Kidney epithelial cell (primary cell): ENCODE results near the gene WDR3. TPM values are rescaled to one million over a fixed set of nuclear protein-coding genes. Genes with fewer than 3 reads are reported as not detected.

ENCODE experiments used
- DNase-seq: peaks from one replicate; pipeline ENCODE4 v3.0.0-alpha.2; 2010; ENCODE audit warnings: low read depth
- H3K27me3 ChIP-seq: 2 replicates; pipeline ENCODE4 v1.6.0; 2011; ENCODE audit warnings: low read length; ENCODE audit not compliant: control insufficient read depth, insufficient read depth
- H3K36me3 ChIP-seq: 2 replicates; pipeline ENCODE4 v1.5.1; 2011; ENCODE audit warnings: low read length; ENCODE audit not compliant: control insufficient read depth, insufficient read depth
- H3K4me3 ChIP-seq: 2 replicates; pipeline ENCODE4 v1.5.1; 2011; ENCODE audit warnings: low read depth, mild to moderate bottlenecking, control low read depth, low read length
- CTCF ChIP-seq: IDR thresholded peaks from 2 replicates; pipeline ENCODE4 v1.5.1; 2011; ENCODE audit warnings: mild to moderate bottlenecking, moderate library complexity, low read length, control low read depth, inconsistent platforms; ENCODE audit not compliant: insufficient read depth, poor library complexity, severe bottlenecking
- total RNA-seq: library from RNA; depleted of rRNA; stranded (reverse); fragments of >200 nt; gene quantifications from 2 replicates; pipeline ENCODE4 v1.2.3, GENCODE V29; 2015

The WDR3 gene
- total RNA-seq, 1 donor from 2014 or later = 28.8 TPM

GRCh38 chr1:118007391-118007790, 77.9 kb downstream of the WDR3 start:
- Histone ChIP-seq H3K4me3 (no peak overlapping the region), H3K36me3 (no peaks in the 10 kb centered on the region), H3K27me3 (no peaks in the 10 kb centered on the region)
- TF ChIP-seq CTCF = no peak
- no peak for DNase-seq

DNA sequence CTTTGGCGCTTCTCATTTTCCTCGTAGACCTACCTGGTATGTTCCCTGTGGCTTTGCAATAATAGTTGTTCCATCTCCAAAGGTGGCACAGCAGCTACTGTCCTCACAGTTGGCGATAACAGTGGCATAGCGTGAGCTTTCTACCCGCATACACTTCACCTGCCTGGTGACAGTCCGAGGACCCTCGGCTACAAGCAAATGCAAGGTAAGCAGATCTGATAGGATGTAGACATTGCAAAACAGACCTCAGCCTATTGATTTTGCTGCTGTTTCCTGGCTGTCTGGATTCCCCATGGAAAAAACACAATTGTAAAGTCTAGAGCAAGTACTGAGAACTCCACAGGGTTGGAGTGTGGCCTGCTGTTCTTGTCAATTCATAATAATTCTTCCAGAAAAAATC, 78.5 kb downstream of the WDR3 start:
- no peak for DNase-seq
- Histone ChIP-seq H3K27me3 (no peaks in the 10 kb centered on the region), H3K4me3 (no peak overlapping the region), H3K36me3 (no peaks in the 10 kb centered on the region)
- no peak for TF ChIP-seq CTCF

- Histone ChIP-seq H3K36me3 (no peaks in the 10 kb centered on the region), H3K27me3 (no peaks in the 10 kb centered on the region), H3K4me3 (no peak overlapping the region)
- TF ChIP-seq CTCF = no peak
- no peak for DNase-seq
These were observed 83.1 kb downstream of the WDR3 start for GRCh38 chr1:118012515-118013124.

DNA sequence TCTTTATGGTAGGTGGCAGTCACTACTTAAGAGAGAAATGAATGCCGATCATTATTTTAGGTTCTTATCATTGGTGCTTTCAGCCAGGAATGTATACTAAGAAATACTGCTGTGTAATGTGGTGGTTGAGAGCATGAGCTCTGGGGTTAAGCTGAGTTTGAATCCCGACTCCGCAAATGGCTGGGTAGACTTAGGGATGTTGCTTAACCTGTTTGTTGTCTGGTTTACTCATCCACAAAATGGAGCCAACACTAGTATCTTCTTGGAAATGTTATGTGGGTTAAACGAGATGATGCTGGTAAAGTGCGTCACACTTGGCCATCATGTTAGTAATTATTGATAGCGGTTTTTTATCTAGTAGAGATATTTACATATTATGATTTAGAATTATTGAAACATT, 83.8 kb downstream of the WDR3 start:
- TF ChIP-seq CTCF = no peak

GRCh38 chr1:118013938-118014337, 84.4 kb downstream of the WDR3 start:
- H3K4me3 ChIP-seq = no peak overlapping the region
- no peaks in the 10 kb centered on the region for H3K36me3 ChIP-seq
- no peak for TF ChIP-seq CTCF
- no peak for DNase-seq
- H3K27me3 ChIP-seq = no peaks in the 10 kb centered on the region

More for the DNA sequence above, 83.8 kb downstream of the WDR3 start:
- Histone ChIP-seq H3K36me3 (no peaks in the 10 kb centered on the region), H3K27me3 (no peaks in the 10 kb centered on the region), H3K4me3 (no peak overlapping the region)
- no peak for DNase-seq

Other genes with a start within 250 kb of the WDR3 start
- gene GDAP2, start 118 bp upstream of the WDR3 start, total RNA-seq = 18.9 and 22.2 TPM in 2 replicates